ENCODE data around the gene MNT. TPM values are rescaled to one million over a fixed set of nuclear protein-coding genes. Genes with fewer than 3 reads are reported as not detected.
A peak's percentile ranks its signal among the peaks of the same experiment; 100 is the strongest.

MNT gene
- total and polyA plus RNA-seq, 9 of the 15 experiments (the other 6 are each of a cell fraction or from before 2014, with no cell fraction given), result 0.18 to 23.8 (median 5.3) TPM

DNA sequence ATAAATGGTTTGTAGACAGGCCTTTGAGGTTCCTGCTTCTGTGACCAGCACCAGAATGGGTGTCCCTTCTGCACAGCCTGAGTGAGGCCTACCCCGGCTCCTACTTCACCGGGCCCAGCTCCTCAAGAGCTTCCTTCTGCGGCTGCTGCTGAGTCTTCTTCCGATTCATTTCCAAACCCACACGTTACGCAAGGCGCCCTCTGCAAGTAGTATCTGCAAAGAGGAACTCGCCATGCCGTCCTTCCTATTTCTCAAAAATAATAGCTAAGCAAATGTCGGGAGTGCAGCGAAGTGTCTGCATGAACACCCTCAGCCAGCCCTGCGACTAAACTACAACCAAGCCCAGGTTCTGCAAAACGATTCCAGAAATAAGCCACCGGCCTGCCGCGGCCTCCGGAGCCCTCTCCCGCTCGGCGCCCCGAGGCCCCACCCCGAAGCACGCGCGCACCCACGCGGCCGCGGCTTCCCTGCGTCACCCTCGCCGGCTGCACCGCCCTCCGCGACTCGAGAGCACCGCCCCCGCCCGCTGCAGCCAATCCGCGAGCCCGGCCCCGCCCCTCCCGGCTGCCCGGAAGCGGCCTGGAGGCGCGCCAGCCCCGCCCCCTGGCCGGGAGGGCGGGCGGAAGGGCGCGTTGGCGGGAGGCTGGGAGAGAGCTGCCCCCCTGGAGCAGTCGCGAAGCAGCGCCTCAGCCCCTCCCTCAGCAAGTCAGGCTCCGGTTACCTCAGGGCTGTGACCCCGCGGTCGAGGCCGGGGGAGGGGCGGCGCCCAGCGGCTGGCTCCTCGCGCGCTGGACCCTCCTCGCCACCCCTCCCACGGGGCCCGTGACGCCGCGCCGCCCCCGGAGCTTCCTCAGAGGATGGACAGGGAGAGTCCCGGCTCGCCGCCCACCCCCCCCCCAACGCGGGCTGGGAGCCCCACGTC is 8.3 kb downstream of the MNT start (continued):
- TF ChIP-seq ZNF263 (CRISPR knock-in tag; IDR thresholded peaks at IDR 0.05; ENCODE audit: borderline replicate concordance), result no peak
- no peak for TF ChIP-seq U2AF2 (optimal IDR thresholded peaks at IDR 0.05; ENCODE audit: low read depth, low read length)
- peak; percentile 45 for TF ChIP-seq EP400 (IDR thresholded peaks at IDR 0.05)
- TF ChIP-seq CHD4 (IDR thresholded peaks at IDR 0.05; ENCODE audit: insufficient read depth, insufficient replicate concordance, low read depth, low read length, poor library complexity, severe bottlenecking), result no peak
- TF ChIP-seq SMAD1 (IDR thresholded peaks at IDR 0.05; ENCODE audit: low read depth, low read length, partially characterized antibody), result no peak
- TF ChIP-seq RBM22 (IDR thresholded peaks at IDR 0.05; ENCODE audit: low read depth, low read length, poor library complexity, severe bottlenecking), result no peak
- no peak for TF ChIP-seq MTA1 (IDR thresholded peaks at IDR 0.05; ENCODE audit: borderline replicate concordance)
- no peak for TF ChIP-seq SIRT6 (IDR thresholded peaks at IDR 0.05; ENCODE audit: low read depth, low read length)
- no peak for TF ChIP-seq CC2D1A (IDR thresholded peaks at IDR 0.05)
- no peak for TF ChIP-seq ZNF311 (CRISPR knock-in tag; IDR thresholded peaks at IDR 0.05)
- TF ChIP-seq FOSL1 (tag; conservative IDR thresholded peaks at IDR 0.05), result no peak
- no peak for TF ChIP-seq HIVEP1 (CRISPR knock-in tag; IDR thresholded peaks at IDR 0.05)
- TF ChIP-seq GTF2E2 (tag; IDR thresholded peaks at IDR 0.05), result no peak
- TF ChIP-seq HSF4 (CRISPR knock-in tag; IDR thresholded peaks at IDR 0.05; ENCODE audit: borderline replicate concordance), result no peak
- no peak for TF ChIP-seq SRSF1 (IDR thresholded peaks at IDR 0.05; ENCODE audit: low read depth, low read length)
- TF ChIP-seq, protein P1, sequence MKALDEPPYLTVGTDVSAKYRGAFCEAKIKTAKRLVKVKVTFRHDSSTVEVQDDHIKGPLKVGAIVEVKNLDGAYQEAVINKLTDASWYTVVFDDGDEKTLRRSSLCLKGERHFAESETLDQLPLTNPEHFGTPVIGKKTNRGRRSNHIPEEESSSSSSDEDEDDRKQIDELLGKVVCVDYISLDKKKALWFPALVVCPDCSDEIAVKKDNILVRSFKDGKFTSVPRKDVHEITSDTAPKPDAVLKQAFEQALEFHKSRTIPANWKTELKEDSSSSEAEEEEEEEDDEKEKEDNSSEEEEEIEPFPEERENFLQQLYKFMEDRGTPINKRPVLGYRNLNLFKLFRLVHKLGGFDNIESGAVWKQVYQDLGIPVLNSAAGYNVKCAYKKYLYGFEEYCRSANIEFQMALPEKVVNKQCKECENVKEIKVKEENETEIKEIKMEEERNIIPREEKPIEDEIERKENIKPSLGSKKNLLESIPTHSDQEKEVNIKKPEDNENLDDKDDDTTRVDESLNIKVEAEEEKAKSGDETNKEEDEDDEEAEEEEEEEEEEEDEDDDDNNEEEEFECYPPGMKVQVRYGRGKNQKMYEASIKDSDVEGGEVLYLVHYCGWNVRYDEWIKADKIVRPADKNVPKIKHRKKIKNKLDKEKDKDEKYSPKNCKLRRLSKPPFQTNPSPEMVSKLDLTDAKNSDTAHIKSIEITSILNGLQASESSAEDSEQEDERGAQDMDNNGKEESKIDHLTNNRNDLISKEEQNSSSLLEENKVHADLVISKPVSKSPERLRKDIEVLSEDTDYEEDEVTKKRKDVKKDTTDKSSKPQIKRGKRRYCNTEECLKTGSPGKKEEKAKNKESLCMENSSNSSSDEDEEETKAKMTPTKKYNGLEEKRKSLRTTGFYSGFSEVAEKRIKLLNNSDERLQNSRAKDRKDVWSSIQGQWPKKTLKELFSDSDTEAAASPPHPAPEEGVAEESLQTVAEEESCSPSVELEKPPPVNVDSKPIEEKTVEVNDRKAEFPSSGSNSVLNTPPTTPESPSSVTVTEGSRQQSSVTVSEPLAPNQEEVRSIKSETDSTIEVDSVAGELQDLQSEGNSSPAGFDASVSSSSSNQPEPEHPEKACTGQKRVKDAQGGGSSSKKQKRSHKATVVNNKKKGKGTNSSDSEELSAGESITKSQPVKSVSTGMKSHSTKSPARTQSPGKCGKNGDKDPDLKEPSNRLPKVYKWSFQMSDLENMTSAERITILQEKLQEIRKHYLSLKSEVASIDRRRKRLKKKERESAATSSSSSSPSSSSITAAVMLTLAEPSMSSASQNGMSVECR (CRISPR knock-in tag; IDR thresholded peaks at IDR 0.05), result peak; percentile 13; the same call in 1 of the 2 replicates
- TF ChIP-seq, protein P2, sequence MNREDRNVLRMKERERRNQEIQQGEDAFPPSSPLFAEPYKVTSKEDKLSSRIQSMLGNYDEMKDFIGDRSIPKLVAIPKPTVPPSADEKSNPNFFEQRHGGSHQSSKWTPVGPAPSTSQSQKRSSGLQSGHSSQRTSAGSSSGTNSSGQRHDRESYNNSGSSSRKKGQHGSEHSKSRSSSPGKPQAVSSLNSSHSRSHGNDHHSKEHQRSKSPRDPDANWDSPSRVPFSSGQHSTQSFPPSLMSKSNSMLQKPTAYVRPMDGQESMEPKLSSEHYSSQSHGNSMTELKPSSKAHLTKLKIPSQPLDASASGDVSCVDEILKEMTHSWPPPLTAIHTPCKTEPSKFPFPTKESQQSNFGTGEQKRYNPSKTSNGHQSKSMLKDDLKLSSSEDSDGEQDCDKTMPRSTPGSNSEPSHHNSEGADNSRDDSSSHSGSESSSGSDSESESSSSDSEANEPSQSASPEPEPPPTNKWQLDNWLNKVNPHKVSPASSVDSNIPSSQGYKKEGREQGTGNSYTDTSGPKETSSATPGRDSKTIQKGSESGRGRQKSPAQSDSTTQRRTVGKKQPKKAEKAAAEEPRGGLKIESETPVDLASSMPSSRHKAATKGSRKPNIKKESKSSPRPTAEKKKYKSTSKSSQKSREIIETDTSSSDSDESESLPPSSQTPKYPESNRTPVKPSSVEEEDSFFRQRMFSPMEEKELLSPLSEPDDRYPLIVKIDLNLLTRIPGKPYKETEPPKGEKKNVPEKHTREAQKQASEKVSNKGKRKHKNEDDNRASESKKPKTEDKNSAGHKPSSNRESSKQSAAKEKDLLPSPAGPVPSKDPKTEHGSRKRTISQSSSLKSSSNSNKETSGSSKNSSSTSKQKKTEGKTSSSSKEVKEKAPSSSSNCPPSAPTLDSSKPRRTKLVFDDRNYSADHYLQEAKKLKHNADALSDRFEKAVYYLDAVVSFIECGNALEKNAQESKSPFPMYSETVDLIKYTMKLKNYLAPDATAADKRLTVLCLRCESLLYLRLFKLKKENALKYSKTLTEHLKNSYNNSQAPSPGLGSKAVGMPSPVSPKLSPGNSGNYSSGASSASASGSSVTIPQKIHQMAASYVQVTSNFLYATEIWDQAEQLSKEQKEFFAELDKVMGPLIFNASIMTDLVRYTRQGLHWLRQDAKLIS (CRISPR knock-in tag; IDR thresholded peaks at IDR 0.05), result no peak
- no peak for TF ChIP-seq NCOA1 (IDR thresholded peaks at IDR 0.05; ENCODE audit: low read depth)
- no peak for TF ChIP-seq XRCC4 (IDR thresholded peaks at IDR 0.05; ENCODE audit: extremely low read depth, insufficient read depth, insufficient read length)
- TF ChIP-seq ETS2 (tag; IDR thresholded peaks at IDR 0.05; ENCODE audit: borderline replicate concordance, poor library complexity, severe bottlenecking), result no peak

Data from K562 (cell line).